ENCODE measurements around the gene TMEM60. TPM values are rescaled to one million over a fixed set of nuclear protein-coding genes. Genes with fewer than 3 reads are reported as not detected.

Gene TMEM60
- total RNA-seq, 4 donors from 2014 or later, result 3.4 to 15.7 (median 9.5) TPM

GRCh38 chr7:77783545-77783944 is 14.7 kb downstream of the TMEM60 start:
- DNase-seq, result no peak
- no peaks in the 10 kb centered on the region for H3K27me3 ChIP-seq
- H3K27ac ChIP-seq, result peak overlapping the region; percentile 75 to 78 (median 76)
- 47 to 63% methylated on average over 3 of the region's 3 CpGs for WGBS, 2 donors (ENCODE audit: low coverage in 1 of 2)
- no peaks in the 10 kb centered on the region for H3K9me3 ChIP-seq
- in situ Hi-C loops (cut with MboI; ENCODE audit: low pct_ligation_motif_present in 1 of 4, low pct_unique_long_range_greater_than_20kb in 1 of 4, low sequenced_read_pairs in 3 of 4), result no loop called here
- no peak overlapping the region for H3K4me3 ChIP-seq
- intact Hi-C loops (cut with DNase I; ENCODE audit: low total_unique reads), result no loop called here
- peaks cover 0 to 13% (median 3%) of the 10 kb centered on the region in 4 donors for H3K36me3 ChIP-seq
- TF ChIP-seq POLR2A (IDR thresholded peaks at IDR 0.05), result no peak
- peak in 2 of 3 donors; percentile 48 to 62 for TF ChIP-seq POLR2AphosphoS5 (IDR thresholded peaks at IDR 0.05)
- H3K4me1 ChIP-seq, result peaks cover 0 to 54% (median 23%) of the 10 kb centered on the region in 4 donors

GRCh38 chr7:77783111-77783510 is 15.1 kb downstream of the TMEM60 start:
- peaks cover 0 to 15% (median 6%) of the 10 kb centered on the region in 4 donors for H3K36me3 ChIP-seq
- peaks cover 0 to 54% (median 23%) of the 10 kb centered on the region in 4 donors for H3K4me1 ChIP-seq

GRCh38 chr7:77782383-77782782 is 15.9 kb downstream of the TMEM60 start:
- H3K9me3 ChIP-seq, result no peaks in the 10 kb centered on the region
- no peak overlapping the region for H3K4me3 ChIP-seq
- WGBS, 2 donors (ENCODE audit: low coverage in 1 of 2), result 85 to 88% methylated on average over 4 of the region's 4 CpGs
- DNase-seq, result no peak
- H3K4me1 ChIP-seq, result peaks cover 0 to 54% (median 23%) of the 10 kb centered on the region in 4 donors
- H3K27ac ChIP-seq, result peak overlapping the region; percentile 75 to 78 (median 76)
- intact Hi-C loops (cut with DNase I; ENCODE audit: low total_unique reads), result no loop called here
- TF ChIP-seq POLR2A (IDR thresholded peaks at IDR 0.05) (no peak), CTCF (IDR thresholded peaks at IDR 0.05) (no peak), POLR2AphosphoS5 (IDR thresholded peaks at IDR 0.05) (no peak), EP300 (IDR thresholded peaks at IDR 0.05; ENCODE audit: low read depth) (no peak)
- H3K36me3 ChIP-seq, result peaks cover 0 to 17% (median 7%) of the 10 kb centered on the region in 4 donors
- no peaks in the 10 kb centered on the region for H3K27me3 ChIP-seq
- in situ Hi-C loops (cut with MboI; ENCODE audit: low pct_ligation_motif_present in 1 of 4, low pct_unique_long_range_greater_than_20kb in 1 of 4, low sequenced_read_pairs in 3 of 4), result no loop called here

More at GRCh38 chr7:77783111-77783510, 15.1 kb downstream of the TMEM60 start:
- WGBS, 2 donors (ENCODE audit: low coverage in 1 of 2), result 50 to 65% methylated on average over 1 of the region's 1 CpG
- intact Hi-C loops (cut with DNase I; ENCODE audit: low total_unique reads), result no loop called here
- in situ Hi-C loops (cut with MboI; ENCODE audit: low pct_ligation_motif_present in 1 of 4, low pct_unique_long_range_greater_than_20kb in 1 of 4, low sequenced_read_pairs in 3 of 4), result no loop called here
- no peak overlapping the region for H3K4me3 ChIP-seq
- no peaks in the 10 kb centered on the region for H3K9me3 ChIP-seq
- peak overlapping the region; percentile 75 to 78 (median 76) for H3K27ac ChIP-seq
- no peak for DNase-seq
- TF ChIP-seq CTCF (IDR thresholded peaks at IDR 0.05), result no peak
- TF ChIP-seq EP300 (IDR thresholded peaks at IDR 0.05; ENCODE audit: low read depth), result no peak
- TF ChIP-seq POLR2A (IDR thresholded peaks at IDR 0.05), result no peak
- TF ChIP-seq POLR2AphosphoS5 (IDR thresholded peaks at IDR 0.05), result no peak
- no peaks in the 10 kb centered on the region for H3K27me3 ChIP-seq

- in situ Hi-C loops (cut with MboI; ENCODE audit: low pct_ligation_motif_present in 1 of 4, low pct_unique_long_range_greater_than_20kb in 1 of 4, low sequenced_read_pairs in 3 of 4), result no loop called here
- H3K27me3 ChIP-seq, result no peaks in the 10 kb centered on the region
- H3K27ac ChIP-seq, result no peak overlapping the region
- peaks cover 0 to 45% (median 19%) of the 10 kb centered on the region in 4 donors for H3K4me1 ChIP-seq
- WGBS, 2 donors (ENCODE audit: low coverage in 1 of 2), result 94% methylated on average over 2 of the region's 2 CpGs; no CpG with 5 or more reads in 1 of the 2 donors
- H3K36me3 ChIP-seq, result peaks cover 0 to 44% (median 15%) of the 10 kb centered on the region in 4 donors
- H3K4me3 ChIP-seq, result no peak overlapping the region
- DNase-seq, result no peak
- H3K9me3 ChIP-seq, result no peaks in the 10 kb centered on the region
- intact Hi-C loops (cut with DNase I; ENCODE audit: low total_unique reads), result no loop called here
- TF ChIP-seq POLR2AphosphoS5 (IDR thresholded peaks at IDR 0.05) (no peak), POLR2A (IDR thresholded peaks at IDR 0.05) (no peak), EP300 (IDR thresholded peaks at IDR 0.05; ENCODE audit: low read depth) (no peak), CTCF (IDR thresholded peaks at IDR 0.05) (no peak)
These were observed 19.7 kb downstream of the TMEM60 start for GRCh38 chr7:77778535-77778934.

- no peaks in the 10 kb centered on the region for H3K9me3 ChIP-seq
- intact Hi-C loops (cut with DNase I; ENCODE audit: low total_unique reads), result no loop called here
- in situ Hi-C loops (cut with MboI; ENCODE audit: low pct_ligation_motif_present in 1 of 4, low pct_unique_long_range_greater_than_20kb in 1 of 4, low sequenced_read_pairs in 3 of 4), result no loop called here
- H3K36me3 ChIP-seq, result peaks cover 0 to 32% (median 11%) of the 10 kb centered on the region in 4 donors
- peaks cover 0 to 1% (median 0%) of the 10 kb centered on the region in 4 donors for H3K4me1 ChIP-seq
- DNase-seq, result no peak
- no peaks in the 10 kb centered on the region for H3K27me3 ChIP-seq
- no peak overlapping the region for H3K27ac ChIP-seq
- H3K4me3 ChIP-seq, result no peak overlapping the region
- TF ChIP-seq POLR2A (IDR thresholded peaks at IDR 0.05) (no peak), EP300 (IDR thresholded peaks at IDR 0.05; ENCODE audit: low read depth) (no peak), CTCF (IDR thresholded peaks at IDR 0.05) (no peak), POLR2AphosphoS5 (IDR thresholded peaks at IDR 0.05) (no peak)
These were observed 26.3 kb downstream of the TMEM60 start for GRCh38 chr7:77771901-77772300.
